Measurements from ENCODE around the gene DNAJB1. TPM values are rescaled to one million over a fixed set of nuclear protein-coding genes. Genes with fewer than 3 reads are reported as not detected.
"Not testable (repeated sequence)": the region's sequence is repeated elsewhere in the genome, so short reads cannot be mapped to it uniquely, and the experiment has no call there.

The DNAJB1 gene
- total and polyA plus RNA-seq, 2 experiments from 2014 or later, result 43.2 to 53.3 TPM

GRCh38 chr19:14564652-14565297, 46.6 kb upstream of the DNAJB1 start:
- Histone ChIP-seq H3K79me2 (replicated peaks; ENCODE audit: insufficient read depth) (peaks cover 26% of the 10 kb centered on the region), H3K4me2 (peak overlapping the region; percentile 20; the same call in 1 of the 2 replicates), H3K4me1 (ENCODE audit: insufficient read depth) (peaks cover 37% of the 10 kb centered on the region), H3K27ac (ENCODE audit: low read depth) (peak overlapping the region; percentile 39; the same call in 1 of the 2 replicates)
- Mint-ChIP-seq H3K27me3 (ENCODE audit: insufficient read depth, low read depth, poor library complexity) (peaks cover 12% of the 10 kb centered on the region), H3K36me3 (ENCODE audit: low read depth) (peaks cover 12% of the 10 kb centered on the region), H3K4me1 (peaks cover 38% of the 10 kb centered on the region)
- not testable (repeated sequence) for H3K4me3 Mint-ChIP-seq; H3K4me3 ChIP-seq; DNase-seq (ENCODE audit: low spot score); H3F3A ChIP-seq (replicated peaks; ENCODE audit: low read depth); H3K9me2 ChIP-seq (ENCODE audit: insufficient read depth); H4K20me1 ChIP-seq (replicated peaks; ENCODE audit: insufficient read depth); H3K27me3 ChIP-seq (ENCODE audit: insufficient read depth); H3K27ac Mint-ChIP-seq; H3K36me3 ChIP-seq (ENCODE audit: insufficient read depth); H2AFZ ChIP-seq; H3K9me3 Mint-ChIP-seq; ATAC-seq

DNA sequence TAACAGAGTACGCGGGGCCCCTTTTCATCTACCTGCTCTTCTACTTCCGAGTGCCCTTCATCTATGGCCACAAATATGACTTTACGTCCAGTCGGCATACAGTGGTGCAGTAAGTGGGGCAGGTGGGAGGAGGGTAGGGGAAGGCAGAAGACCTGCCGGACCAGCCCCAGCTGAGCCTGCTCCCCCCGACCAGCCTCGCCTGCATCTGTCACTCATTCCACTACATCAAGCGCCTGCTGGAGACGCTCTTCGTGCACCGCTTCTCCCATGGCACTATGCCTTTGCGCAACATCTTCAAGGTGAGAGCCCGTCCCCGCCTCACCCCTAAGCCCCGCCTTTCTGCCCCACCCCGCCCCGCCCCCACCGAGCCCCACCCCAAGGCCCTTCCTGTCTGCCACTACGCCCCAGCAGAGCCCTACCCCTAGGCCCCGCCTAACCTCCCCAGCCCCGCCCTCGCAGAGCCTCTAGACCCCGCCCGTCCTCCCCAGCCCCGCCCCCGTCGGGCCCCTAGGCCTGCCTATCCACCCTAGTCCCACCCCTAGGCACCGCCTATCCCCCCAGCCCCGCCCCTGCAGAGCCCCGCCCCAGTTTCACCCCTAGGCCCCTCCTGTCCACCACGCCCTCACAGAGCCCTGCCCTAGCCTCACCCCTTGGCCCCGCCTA, 45.9 kb upstream of the DNAJB1 start:
- H3K9me3 Mint-ChIP-seq, result no peaks in the 10 kb centered on the region; the same call in 1 of the 3 replicates
- Histone ChIP-seq H3K27me3 (ENCODE audit: insufficient read depth) (no peaks in the 10 kb centered on the region), H2AFZ (no peak overlapping the region), H3K36me3 (ENCODE audit: insufficient read depth) (no peaks in the 10 kb centered on the region; the same call in 1 of the 2 replicates), H3K79me2 (replicated peaks; ENCODE audit: insufficient read depth) (peaks cover 32% of the 10 kb centered on the region), H4K20me1 (replicated peaks; ENCODE audit: insufficient read depth) (peaks cover 3% of the 10 kb centered on the region), H3K27ac (ENCODE audit: low read depth) (0 out of 2 replicates have a peak overlapping the region, but pooled peaks have one; percentile 59), H3K4me3 (no peak overlapping the region), H3K4me2 (peak overlapping the region; percentile 32; the same call in 1 of the 2 replicates), H3K4me1 (ENCODE audit: insufficient read depth) (peaks cover 42% of the 10 kb centered on the region), H3K9me2 (ENCODE audit: insufficient read depth) (no peaks in the 10 kb centered on the region), H3F3A (replicated peaks; ENCODE audit: low read depth) (peaks cover 5% of the 10 kb centered on the region; the same call in 1 of the 2 replicates)
- peak overlapping the region; percentile 42; the same call in 1 of the 3 replicates for H3K4me3 Mint-ChIP-seq
- H3K27ac Mint-ChIP-seq, result peak overlapping the region; percentile 95
- TF ChIP-seq EZH2 (IDR thresholded peaks at IDR 0.05; ENCODE audit: low read depth, unreplicated experiment), result no peak
- TF ChIP-seq ETS1 (IDR thresholded peaks at IDR 0.05), result no peak
- TF ChIP-seq, protein P1, sequence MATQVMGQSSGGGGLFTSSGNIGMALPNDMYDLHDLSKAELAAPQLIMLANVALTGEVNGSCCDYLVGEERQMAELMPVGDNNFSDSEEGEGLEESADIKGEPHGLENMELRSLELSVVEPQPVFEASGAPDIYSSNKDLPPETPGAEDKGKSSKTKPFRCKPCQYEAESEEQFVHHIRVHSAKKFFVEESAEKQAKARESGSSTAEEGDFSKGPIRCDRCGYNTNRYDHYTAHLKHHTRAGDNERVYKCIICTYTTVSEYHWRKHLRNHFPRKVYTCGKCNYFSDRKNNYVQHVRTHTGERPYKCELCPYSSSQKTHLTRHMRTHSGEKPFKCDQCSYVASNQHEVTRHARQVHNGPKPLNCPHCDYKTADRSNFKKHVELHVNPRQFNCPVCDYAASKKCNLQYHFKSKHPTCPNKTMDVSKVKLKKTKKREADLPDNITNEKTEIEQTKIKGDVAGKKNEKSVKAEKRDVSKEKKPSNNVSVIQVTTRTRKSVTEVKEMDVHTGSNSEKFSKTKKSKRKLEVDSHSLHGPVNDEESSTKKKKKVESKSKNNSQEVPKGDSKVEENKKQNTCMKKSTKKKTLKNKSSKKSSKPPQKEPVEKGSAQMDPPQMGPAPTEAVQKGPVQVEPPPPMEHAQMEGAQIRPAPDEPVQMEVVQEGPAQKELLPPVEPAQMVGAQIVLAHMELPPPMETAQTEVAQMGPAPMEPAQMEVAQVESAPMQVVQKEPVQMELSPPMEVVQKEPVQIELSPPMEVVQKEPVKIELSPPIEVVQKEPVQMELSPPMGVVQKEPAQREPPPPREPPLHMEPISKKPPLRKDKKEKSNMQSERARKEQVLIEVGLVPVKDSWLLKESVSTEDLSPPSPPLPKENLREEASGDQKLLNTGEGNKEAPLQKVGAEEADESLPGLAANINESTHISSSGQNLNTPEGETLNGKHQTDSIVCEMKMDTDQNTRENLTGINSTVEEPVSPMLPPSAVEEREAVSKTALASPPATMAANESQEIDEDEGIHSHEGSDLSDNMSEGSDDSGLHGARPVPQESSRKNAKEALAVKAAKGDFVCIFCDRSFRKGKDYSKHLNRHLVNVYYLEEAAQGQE (IDR thresholded peaks at IDR 0.05; ENCODE audit: unreplicated experiment), result no peak
- no peak for TF ChIP-seq ZNF462 (CRISPR knock-in tag; IDR thresholded peaks at IDR 0.05)
- TF ChIP-seq NANOG (IDR thresholded peaks at IDR 0.05; ENCODE audit: borderline replicate concordance), result no peak
- TF ChIP-seq JUNB (IDR thresholded peaks at IDR 0.05; ENCODE audit: unreplicated experiment), result no peak
- TF ChIP-seq ZNF331 (CRISPR knock-in tag; IDR thresholded peaks at IDR 0.05; ENCODE audit: low read depth), result no peak
- no peak for TF ChIP-seq ZNF114 (CRISPR knock-in tag; IDR thresholded peaks at IDR 0.05)
- TF ChIP-seq EZH2phosphoT487 (IDR thresholded peaks at IDR 0.05; ENCODE audit: unreplicated experiment), result no peak
- peaks cover 43% of the 10 kb centered on the region for H3K4me1 Mint-ChIP-seq
- peaks cover 12% of the 10 kb centered on the region for H3K36me3 Mint-ChIP-seq (ENCODE audit: low read depth)
- H3K27me3 Mint-ChIP-seq (ENCODE audit: insufficient read depth, low read depth, poor library complexity), result peaks cover 14% of the 10 kb centered on the region
- ATAC-seq, result peak; percentile 64
- DNase-seq (ENCODE audit: low spot score), result peak; percentile 94

Measured in GM23338 (cell line).